Tibial artery (tissue), 4 donors: Measurements from ENCODE around the gene TUNAR.

Experiments used
- DNase-seq, 2 donors: peaks; one replicate each; pipeline ENCODE4 v3.0.0-alpha.2; 2019
- H3K27ac ChIP-seq, 2 donors: fragments of 200-600 bp; sonication (generic) in 1 of 2; 1 replicate in 1 of 2; 2 replicates in 1 of 2; pipeline ENCODE4 v1.5.1; 2018 to 2019; ENCODE audit warnings: mild to moderate bottlenecking in 1 of 2
- H3K27me3 ChIP-seq, 2 donors: fragments of 200-600 bp; sonication (generic) in 1 of 2; one replicate each; pipeline versions ENCODE4 v1.5.1 to v1.6.0; 2016 to 2019
- H3K36me3 ChIP-seq, 3 donors: fragments of 200-600 bp; sonication (generic) in 2 of 3; one replicate each; pipeline ENCODE4 v1.5.1; 2016 to 2019; ENCODE audit warnings: mild to moderate bottlenecking in 2 of 3
- H3K4me1 ChIP-seq, 4 donors: fragments of 200-600 bp; sonication (generic) in 2 of 4; 1 replicate in 3 of 4; 2 replicates in 1 of 4; pipeline ENCODE4 v1.5.1; 2016 to 2019
- H3K4me3 ChIP-seq, 2 donors: fragments of 200-600 bp; sonication (generic) in 1 of 2; 1 replicate in 1 of 2; 2 replicates in 1 of 2; pipeline ENCODE4 v1.5.1; 2018 to 2019; ENCODE audit warnings: mild to moderate bottlenecking in 2 of 2
- H3K9me3 ChIP-seq, 3 donors: fragments of 200-600 bp; sonication (generic) in 1 of 3; one replicate each; pipeline ENCODE4 v1.5.1; 2016 to 2019
- CTCF ChIP-seq, 2 experiments: fragments of 200-600 bp in 1 of 2; fragments of 450-650 bp in 1 of 2; IDR thresholded peaks; one replicate each; pipeline ENCODE4 v1.5.1; 2017 to 2019; ENCODE audit warnings: antibody characterized with exemption in 2 of 2, mild to moderate bottlenecking in 1 of 2, moderate library complexity in 1 of 2
- intact Hi-C: fragments of 100-400 bp; cut with DNase I; formaldehyde crosslinking; loops from one replicate; pipeline ENCODE4 v1.15.0; 2023; ENCODE audit warnings: low total_unique reads

The TUNAR gene

GRCh38 chr14:95935228-95935822, 58.7 kb downstream of the TUNAR start:
- no peak for DNase-seq
- Histone ChIP-seq H3K36me3 (no peaks in the 10 kb centered on the region), H3K4me3 (no peak overlapping the region), H3K27ac (no peak overlapping the region), H3K4me1 (no peaks in the 10 kb centered on the region), H3K9me3 (no peaks in the 10 kb centered on the region), H3K27me3 (peaks cover 0 to 6% of the 10 kb centered on the region in 2 donors)
- TF ChIP-seq CTCF (IDR thresholded peaks at IDR 0.05), result no peak
- intact Hi-C loops, result no loop called here

- DNase-seq, result no peak
- intact Hi-C loops, result no loop called here
- Histone ChIP-seq H3K4me1 (no peaks in the 10 kb centered on the region), H3K27me3 (peaks cover 0 to 6% of the 10 kb centered on the region in 2 donors), H3K36me3 (no peaks in the 10 kb centered on the region), H3K27ac (no peak overlapping the region), H3K9me3 (no peaks in the 10 kb centered on the region), H3K4me3 (no peak overlapping the region)
- no peak for TF ChIP-seq CTCF (IDR thresholded peaks at IDR 0.05)
Observed at GRCh38 chr14:95936041-95936440, 59.4 kb downstream of the TUNAR start.

GRCh38 chr14:95939335-95939734, 62.7 kb downstream of the TUNAR start:
- Histone ChIP-seq H3K27me3 (peaks cover 0 to 9% of the 10 kb centered on the region in 2 donors), H3K36me3 (no peaks in the 10 kb centered on the region), H3K4me3 (no peak overlapping the region), H3K27ac (no peak overlapping the region), H3K4me1 (no peaks in the 10 kb centered on the region), H3K9me3 (peaks cover 0 to 9% (median 0%) of the 10 kb centered on the region in 3 donors)
- no peak for DNase-seq
- intact Hi-C loops, result no loop called here
- TF ChIP-seq CTCF (IDR thresholded peaks at IDR 0.05), result no peak

GRCh38 chr14:95941897-95942296, 65.3 kb downstream of the TUNAR start:
- no peak for DNase-seq
- Histone ChIP-seq H3K36me3 (no peaks in the 10 kb centered on the region), H3K27me3 (peaks cover 0 to 9% of the 10 kb centered on the region in 2 donors), H3K4me3 (no peak overlapping the region), H3K27ac (no peak overlapping the region), H3K4me1 (no peaks in the 10 kb centered on the region), H3K9me3 (peaks cover 0 to 9% (median 0%) of the 10 kb centered on the region in 3 donors)
- no peak for TF ChIP-seq CTCF (IDR thresholded peaks at IDR 0.05)
- intact Hi-C loops, result no loop called here

GRCh38 chr14:95943699-95944098, 67.1 kb downstream of the TUNAR start:
- Histone ChIP-seq H3K27ac (no peak overlapping the region), H3K4me3 (no peak overlapping the region), H3K4me1 (no peaks in the 10 kb centered on the region), H3K27me3 (peaks cover 0 to 9% of the 10 kb centered on the region in 2 donors), H3K36me3 (no peaks in the 10 kb centered on the region), H3K9me3 (peaks cover 0 to 9% (median 0%) of the 10 kb centered on the region in 3 donors)
- DNase-seq, result no peak
- no peak for TF ChIP-seq CTCF (IDR thresholded peaks at IDR 0.05)
- intact Hi-C loops, result no loop called here

GRCh38 chr14:95944462-95944861, 67.8 kb downstream of the TUNAR start:
- intact Hi-C loops, result no loop called here
- Histone ChIP-seq H3K36me3 (no peaks in the 10 kb centered on the region), H3K4me1 (no peaks in the 10 kb centered on the region), H3K9me3 (peaks cover 0 to 9% (median 0%) of the 10 kb centered on the region in 3 donors), H3K4me3 (no peak overlapping the region), H3K27me3 (peaks cover 0 to 9% of the 10 kb centered on the region in 2 donors), H3K27ac (no peak overlapping the region)
- TF ChIP-seq CTCF (IDR thresholded peaks at IDR 0.05), result no peak
- DNase-seq, result no peak
